Liver (tissue), 3 donors: ENCODE measurements around the gene KRTAP6-2.

Source experiments
- CTCF ChIP-seq: fragments of 150-350 bp; IDR thresholded peaks from 2 replicates; pipeline ENCODE4 v1.5.1; 2017; ENCODE audit warnings: improper control_type of control experiment, low read depth, low read length; ENCODE audit not compliant: missing input control
- RAD21 ChIP-seq, 2 donors: IDR thresholded peaks; 2 replicates each; pipeline ENCODE4 v1.6.1; 2016; ENCODE audit warnings: antibody characterized with exemption in 2 of 2, mild to moderate bottlenecking in 2 of 2
- REST ChIP-seq: IDR thresholded peaks from 2 replicates; pipeline ENCODE4 v1.6.1; 2016; ENCODE audit warnings: antibody characterized with exemption, mild to moderate bottlenecking
- SP1 ChIP-seq: IDR thresholded peaks from 2 replicates; pipeline ENCODE4 v1.6.1; 2018; ENCODE audit warnings: antibody characterized with exemption, mild to moderate bottlenecking
- donor health status: healthy.
- donor health status: healthy.

GRCh38 chr21:30561957-30562356, 36.7 kb downstream of the KRTAP6-2 start:
- TF ChIP-seq CTCF (no peak), RAD21 (IDR thresholded peaks at IDR 0.05) (no peak), REST (no peak), SP1 (no peak)
